GM10248 (cell line): ENCODE data around the gene COL6A1.

ENCODE experiments used
- CTCF ChIA-PET: fragments of 300-600 bp; sonication (Branson Sonifier 250); formaldehyde crosslinking; extraction: SDS; loops from one replicate; lab custom pipeline; 2021; ENCODE audit warnings: antibody characterized with exemption; lab: Yijun Ruan, JAX
- POLR2A ChIA-PET: fragments of 350-650 bp; sonication (Branson Sonifier 250); formaldehyde crosslinking; extraction: SDS; loops from one replicate; lab custom pipeline; 2020; ENCODE audit warnings: antibody characterized with exemption; lab: Yijun Ruan, JAX
- DNase-seq: peaks from one replicate; pipeline ENCODE4 v3.0.0; 2012; ENCODE audit errors: extremely low spot score
- TF ChIP-seq, protein P1 (sequence below): IDR thresholded peaks from 2 replicates; pipeline ENCODE4 v1.5.1; 2012; ENCODE audit warnings: mild to moderate bottlenecking, low read depth; ENCODE audit errors: extremely low read depth, missing control alignments, control extremely low read depth

COL6A1 gene

GRCh38 chr21:45990049-45990711 lies 8.6 kb downstream of the COL6A1 start:
- TF ChIP-seq, protein P1, sequence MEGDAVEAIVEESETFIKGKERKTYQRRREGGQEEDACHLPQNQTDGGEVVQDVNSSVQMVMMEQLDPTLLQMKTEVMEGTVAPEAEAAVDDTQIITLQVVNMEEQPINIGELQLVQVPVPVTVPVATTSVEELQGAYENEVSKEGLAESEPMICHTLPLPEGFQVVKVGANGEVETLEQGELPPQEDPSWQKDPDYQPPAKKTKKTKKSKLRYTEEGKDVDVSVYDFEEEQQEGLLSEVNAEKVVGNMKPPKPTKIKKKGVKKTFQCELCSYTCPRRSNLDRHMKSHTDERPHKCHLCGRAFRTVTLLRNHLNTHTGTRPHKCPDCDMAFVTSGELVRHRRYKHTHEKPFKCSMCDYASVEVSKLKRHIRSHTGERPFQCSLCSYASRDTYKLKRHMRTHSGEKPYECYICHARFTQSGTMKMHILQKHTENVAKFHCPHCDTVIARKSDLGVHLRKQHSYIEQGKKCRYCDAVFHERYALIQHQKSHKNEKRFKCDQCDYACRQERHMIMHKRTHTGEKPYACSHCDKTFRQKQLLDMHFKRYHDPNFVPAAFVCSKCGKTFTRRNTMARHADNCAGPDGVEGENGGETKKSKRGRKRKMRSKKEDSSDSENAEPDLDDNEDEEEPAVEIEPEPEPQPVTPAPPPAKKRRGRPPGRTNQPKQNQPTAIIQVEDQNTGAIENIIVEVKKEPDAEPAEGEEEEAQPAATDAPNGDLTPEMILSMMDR: no peak
- ChIA-PET CTCF (no interaction called here), POLR2A (no interaction called here)
- DNase-seq: no peak

DNA sequence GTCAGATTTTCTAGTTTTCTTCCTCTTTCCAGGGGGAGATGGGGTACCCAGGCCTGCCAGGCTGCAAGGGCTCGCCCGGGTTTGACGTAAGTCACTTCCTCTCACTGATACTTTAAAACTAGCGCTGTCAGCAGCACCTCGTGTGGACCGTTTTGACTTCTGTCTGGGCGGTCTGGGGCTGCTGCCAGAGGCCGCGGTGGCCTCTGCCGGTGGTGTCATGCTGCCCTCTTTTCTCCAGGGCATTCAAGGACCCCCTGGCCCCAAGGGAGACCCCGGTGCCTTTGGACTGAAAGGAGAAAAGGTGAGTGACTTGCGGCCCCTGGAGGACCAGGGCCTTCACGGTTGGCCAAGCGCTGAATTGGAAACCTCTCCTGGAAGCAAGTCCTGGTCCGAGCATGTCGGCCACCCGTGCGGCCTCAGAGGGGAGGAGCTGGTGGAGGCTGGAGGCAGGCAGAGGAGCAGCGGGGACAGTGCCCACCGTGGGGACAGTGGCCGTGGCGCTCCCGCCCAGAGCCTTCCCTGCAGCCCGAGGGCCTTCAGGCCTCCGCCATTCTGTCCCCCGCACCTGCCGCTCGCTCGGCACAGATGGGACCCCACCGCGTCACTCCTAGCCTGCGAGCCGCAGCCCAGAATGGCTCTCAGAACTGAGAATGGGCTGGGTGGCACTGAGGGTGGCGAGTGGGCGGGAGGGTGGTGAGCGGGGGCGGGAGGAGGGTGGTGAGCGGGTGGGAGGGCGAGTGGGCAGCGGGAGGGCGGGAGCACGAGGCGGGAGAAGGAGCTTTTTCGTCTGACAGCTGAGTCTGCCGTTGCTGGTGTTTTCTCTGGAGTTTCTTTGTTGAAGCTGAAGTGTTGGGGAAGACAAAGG lies 9.4 kb downstream of the COL6A1 start:
- TF ChIP-seq, protein P1: no peak
- POLR2A ChIA-PET: no interaction called here
- no peak for DNase-seq
- CTCF ChIA-PET: interaction anchor here (1.9 kb wide), 1 partner anchor 20 kb away, joined by 6 read pairs; no protein-coding TSS in a partner anchor

GRCh38 chr21:45991606-45992300 lies 10.2 kb downstream of the COL6A1 start:
- TF ChIP-seq, protein P1: no peak
- POLR2A ChIA-PET: no interaction called here
- CTCF ChIA-PET: interaction anchor here (1.9 kb wide), 1 partner anchor 20 kb away, joined by 6 read pairs; no protein-coding TSS in a partner anchor
- DNase-seq: no peak

- TF ChIP-seq, protein P1: no peak
- no peak for DNase-seq
- ChIA-PET CTCF (interaction anchor here (1.9 kb wide), 1 partner anchor 21 kb away, joined by 6 read pairs; no protein-coding TSS in a partner anchor), POLR2A (no interaction called here)
Observed at GRCh38 chr21:45992301-45993209, 11.0 kb downstream of the COL6A1 start.

GRCh38 chr21:45993210-45994085 lies 11.9 kb downstream of the COL6A1 start:
- POLR2A ChIA-PET: no interaction called here
- no peak for DNase-seq
- TF ChIP-seq, protein P1: no peak
- CTCF ChIA-PET: no interaction called here
